HepG2 (cell line): ENCODE measurements around the gene TP53TG5. TPM values are rescaled to one million over a fixed set of nuclear protein-coding genes. Genes with fewer than 3 reads are reported as not detected.

Experiments used
- MBNL3 ChIP-seq: fragments of 250-450 bp; sonication (Bioruptor Pico); conservative IDR thresholded peaks from 2 replicates; pipeline ENCODE4 v1.8.0; 2022; ENCODE audit warnings: mild to moderate bottlenecking, inconsistent platforms
- NCOR1 ChIP-seq: fragments of 200-600 bp; sonication (generic); IDR thresholded peaks from 2 replicates; pipeline ENCODE4 v1.7.0; 2017; ENCODE audit warnings: antibody characterized with exemption, low read length, borderline replicate concordance
- NR2C2 ChIP-seq: sonication (generic); formaldehyde crosslinking; IDR thresholded peaks from 2 replicates; pipeline ENCODE4 v1.4.0; 2020; ENCODE audit warnings: missing genetic modification reagents, mild to moderate bottlenecking, moderate library complexity, borderline replicate concordance
- POLR2AphosphoS5 ChIP-seq: IDR thresholded peaks from 2 replicates; pipeline ENCODE4 v1.6.1; 2012; ENCODE audit warnings: low read depth, low read length
- SP5 ChIP-seq: IDR thresholded peaks from 2 replicates; pipeline ENCODE4 v1.6.1; 2016; ENCODE audit warnings: low read depth, borderline replicate concordance
- TOE1 ChIP-seq: sonication (generic); formaldehyde crosslinking; IDR thresholded peaks from 2 replicates; pipeline ENCODE4 v1.4.0; 2020; ENCODE audit warnings: mild to moderate bottlenecking, missing genetic modification reagents
- YEATS4 ChIP-seq: sonication (generic); formaldehyde crosslinking; IDR thresholded peaks from 2 replicates; pipeline ENCODE4 v1.4.0; 2020; ENCODE audit warnings: missing genetic modification reagents, borderline replicate concordance
- ZNF251 ChIP-seq: sonication (generic); formaldehyde crosslinking; IDR thresholded peaks from 2 replicates; pipeline ENCODE4 v1.9.0; 2021; ENCODE audit warnings: mild to moderate bottlenecking, missing genetic modification reagents
- ZNF335 ChIP-seq: sonication (generic); formaldehyde crosslinking; IDR thresholded peaks from 2 replicates; pipeline ENCODE4 v1.4.0; 2020; ENCODE audit warnings: missing genetic modification reagents
- ZNF749 ChIP-seq: sonication (generic); formaldehyde crosslinking; IDR thresholded peaks from 2 replicates; pipeline ENCODE4 v1.8.0; 2022; ENCODE audit warnings: mild to moderate bottlenecking, missing genetic modification reagents, moderate library complexity, borderline replicate concordance
- ZNF782 ChIP-seq: sonication (generic); formaldehyde crosslinking; IDR thresholded peaks from 2 replicates; pipeline ENCODE4 v1.4.0; 2020; ENCODE audit warnings: missing genetic modification reagents, mild to moderate bottlenecking, borderline replicate concordance
- polyA plus RNA-seq, 8 experiments: library from polyadenylated mRNA; depleted of rRNA in 3 of 8; stranded (reverse) in 7 of 8; unstranded in 1 of 8; fragments of >200 nt; fragmentation: Illumina TruSeq in 4 of 8; extraction: Trizol in 4 of 8; gene quantifications; 2 replicates each; pipeline versions ENCODE4 v1.2.1 to v1.2.3, GENCODE V29; 2011 to 2016; ENCODE audit warnings: low read depth in 4 of 8, missing spikeins in 1 of 8, mixed read lengths in 1 of 8; ENCODE audit not compliant: insufficient read depth in 1 of 8
- total RNA-seq, 5 experiments: library from RNA; depleted of rRNA; stranded (reverse); fragments of >200 nt; fragmentation: Illumina TruSeq; extraction: Trizol; gene quantifications; 2 replicates each; pipeline ENCODE4 v1.2.3, GENCODE V29; 2016; ENCODE audit warnings: low read depth in 1 of 5
- TF ChIP-seq, protein P1 (sequence below): sonication (generic); formaldehyde crosslinking; IDR thresholded peaks from 2 replicates; pipeline ENCODE4 v1.4.0; 2020; ENCODE audit warnings: low read depth, missing genetic modification reagents
- TF ChIP-seq, protein P2 (sequence below): sonication (generic); formaldehyde crosslinking; IDR thresholded peaks from 2 replicates; pipeline ENCODE4 v1.5.1; 2020; ENCODE audit warnings: missing genetic modification reagents, mild to moderate bottlenecking, borderline replicate concordance
- TF ChIP-seq, protein P3 (sequence below): sonication (generic); formaldehyde crosslinking; IDR thresholded peaks from 2 replicates; pipeline ENCODE4 v1.5.0; 2020; ENCODE audit warnings: mild to moderate bottlenecking, low read depth, missing genetic modification reagents, borderline replicate concordance
- TF ChIP-seq, protein P4 (sequence below): sonication (generic); formaldehyde crosslinking; IDR thresholded peaks from 2 replicates; pipeline ENCODE4 v1.8.1; 2023; ENCODE audit warnings: mild to moderate bottlenecking, inconsistent platforms, moderate library complexity, missing genetic modification reagents, borderline replicate concordance
- TF ChIP-seq, protein P5 (sequence below): IDR thresholded peaks from 2 replicates; pipeline ENCODE4 v1.6.1; 2012; ENCODE audit warnings: low read depth, low read length, improper control_type of control experiment
- TF ChIP-seq, protein P6 (sequence below): IDR thresholded peaks from 2 replicates; pipeline ENCODE4 v1.6.1; 2016; ENCODE audit warnings: missing genetic modification reagents, missing compliant biosample characterization

The TP53TG5 gene
- total and polyA plus RNA-seq, 2 of the 13 experiments (the other 11 are each of a cell fraction or from before 2014, with no cell fraction given): 0.11 TPM; not detected in 1

DNA sequence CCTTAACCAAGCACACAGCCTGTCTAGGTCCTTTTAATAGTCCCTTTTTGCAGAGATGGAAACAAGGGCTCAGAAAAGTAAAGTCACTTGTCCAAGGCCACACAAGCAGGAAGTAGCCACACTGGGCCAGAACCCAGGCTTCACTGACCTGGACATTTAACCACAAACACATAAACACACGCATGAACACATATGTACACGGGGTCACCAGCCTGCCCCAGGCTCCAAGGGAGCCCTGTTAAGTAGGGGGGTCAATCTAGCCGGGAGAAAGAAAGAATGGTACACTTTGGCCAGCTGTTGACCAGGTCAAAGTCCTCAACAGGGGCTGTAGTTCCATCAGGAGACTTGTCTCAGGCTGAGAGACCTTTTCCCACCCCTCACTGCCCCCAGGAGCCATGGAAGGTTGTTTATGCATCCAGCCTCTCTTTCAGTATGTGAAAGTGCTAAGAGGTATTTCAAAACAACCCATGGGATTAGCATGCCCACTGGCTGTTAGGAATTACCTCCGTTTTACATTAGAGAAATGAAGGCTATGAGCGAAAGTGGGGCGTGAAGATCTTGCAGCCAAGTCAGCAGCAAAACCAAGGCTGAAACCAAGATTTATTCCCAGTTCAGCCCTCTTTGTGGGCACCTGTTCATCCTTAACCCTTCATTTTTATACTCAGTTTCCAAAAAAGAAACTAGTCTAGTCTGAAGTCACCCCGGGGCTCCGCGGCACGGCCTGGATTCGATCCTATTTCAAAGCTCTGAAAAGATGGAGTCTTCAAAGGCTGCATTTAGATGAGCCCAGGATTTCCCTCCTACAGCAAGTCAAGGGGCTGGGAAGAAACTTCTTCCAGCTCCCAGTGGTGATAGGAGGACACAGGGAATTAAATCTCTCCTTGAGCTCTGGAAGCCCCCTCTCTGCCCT is 39.7 kb downstream of the TP53TG5 start (continued):
- TF ChIP-seq, protein P1, sequence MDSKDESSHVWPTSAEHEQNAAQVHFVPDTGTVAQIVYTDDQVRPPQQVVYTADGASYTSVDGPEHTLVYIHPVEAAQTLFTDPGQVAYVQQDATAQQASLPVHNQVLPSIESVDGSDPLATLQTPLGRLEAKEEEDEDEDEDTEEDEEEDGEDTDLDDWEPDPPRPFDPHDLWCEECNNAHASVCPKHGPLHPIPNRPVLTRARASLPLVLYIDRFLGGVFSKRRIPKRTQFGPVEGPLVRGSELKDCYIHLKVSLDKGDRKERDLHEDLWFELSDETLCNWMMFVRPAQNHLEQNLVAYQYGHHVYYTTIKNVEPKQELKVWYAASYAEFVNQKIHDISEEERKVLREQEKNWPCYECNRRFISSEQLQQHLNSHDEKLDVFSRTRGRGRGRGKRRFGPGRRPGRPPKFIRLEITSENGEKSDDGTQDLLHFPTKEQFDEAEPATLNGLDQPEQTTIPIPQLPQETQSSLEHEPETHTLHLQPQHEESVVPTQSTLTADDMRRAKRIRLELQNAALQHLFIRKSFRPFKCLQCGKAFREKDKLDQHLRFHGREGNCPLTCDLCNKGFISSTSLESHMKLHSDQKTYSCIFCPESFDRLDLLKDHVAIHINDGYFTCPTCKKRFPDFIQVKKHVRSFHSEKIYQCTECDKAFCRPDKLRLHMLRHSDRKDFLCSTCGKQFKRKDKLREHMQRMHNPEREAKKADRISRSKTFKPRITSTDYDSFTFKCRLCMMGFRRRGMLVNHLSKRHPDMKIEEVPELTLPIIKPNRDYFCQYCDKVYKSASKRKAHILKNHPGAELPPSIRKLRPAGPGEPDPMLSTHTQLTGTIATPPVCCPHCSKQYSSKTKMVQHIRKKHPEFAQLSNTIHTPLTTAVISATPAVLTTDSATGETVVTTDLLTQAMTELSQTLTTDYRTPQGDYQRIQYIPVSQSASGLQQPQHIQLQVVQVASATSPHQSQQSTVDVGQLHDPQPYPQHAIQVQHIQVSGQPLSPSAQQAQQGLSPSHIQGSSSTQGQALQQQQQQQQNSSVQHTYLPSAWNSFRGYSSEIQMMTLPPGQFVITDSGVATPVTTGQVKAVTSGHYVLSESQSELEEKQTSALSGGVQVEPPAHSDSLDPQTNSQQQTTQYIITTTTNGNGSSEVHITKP (CRISPR knock-in tag): no peak; the same call in 1 of the 2 replicates
- TF ChIP-seq ZNF251 (CRISPR knock-in tag) (no peak), TOE1 (CRISPR knock-in tag) (no peak), NR2C2 (CRISPR knock-in tag) (no peak; the same call in 1 of the 2 replicates), ZNF782 (no peak), NCOR1 (peak; percentile 87; the same call in 1 of the 2 replicates), ZNF335 (CRISPR knock-in tag) (no peak), MBNL3 (CRISPR knock-in tag) (no peak), YEATS4 (CRISPR knock-in tag) (peak; percentile 39; the same call in 1 of the 2 replicates), ZNF749 (CRISPR knock-in tag) (no peak), POLR2AphosphoS5 (no peak), SP5 (CRISPR knock-in tag) (no peak)
- TF ChIP-seq, protein P2, sequence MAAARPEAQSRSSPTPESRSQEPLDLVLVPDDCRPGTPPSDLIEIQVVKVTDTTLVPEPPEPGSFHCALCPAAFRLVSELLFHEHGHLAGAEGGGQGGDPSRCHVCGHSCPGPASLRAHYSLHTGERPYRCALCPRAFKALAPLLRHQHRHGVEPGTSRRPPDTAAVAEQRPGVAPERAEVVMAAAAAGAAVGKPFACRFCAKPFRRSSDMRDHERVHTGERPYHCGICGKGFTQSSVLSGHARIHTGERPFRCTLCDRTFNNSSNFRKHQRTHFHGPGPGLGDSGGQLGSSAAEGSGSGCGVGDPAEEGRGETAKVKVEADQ (CRISPR knock-in tag): peak; percentile 44; the same call in 1 of the 2 replicates
- TF ChIP-seq, protein P3, sequence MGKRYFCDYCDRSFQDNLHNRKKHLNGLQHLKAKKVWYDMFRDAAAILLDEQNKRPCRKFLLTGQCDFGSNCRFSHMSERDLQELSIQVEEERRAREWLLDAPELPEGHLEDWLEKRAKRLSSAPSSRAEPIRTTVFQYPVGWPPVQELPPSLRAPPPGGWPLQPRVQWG (CRISPR knock-in tag): no peak
- TF ChIP-seq, protein P4, sequence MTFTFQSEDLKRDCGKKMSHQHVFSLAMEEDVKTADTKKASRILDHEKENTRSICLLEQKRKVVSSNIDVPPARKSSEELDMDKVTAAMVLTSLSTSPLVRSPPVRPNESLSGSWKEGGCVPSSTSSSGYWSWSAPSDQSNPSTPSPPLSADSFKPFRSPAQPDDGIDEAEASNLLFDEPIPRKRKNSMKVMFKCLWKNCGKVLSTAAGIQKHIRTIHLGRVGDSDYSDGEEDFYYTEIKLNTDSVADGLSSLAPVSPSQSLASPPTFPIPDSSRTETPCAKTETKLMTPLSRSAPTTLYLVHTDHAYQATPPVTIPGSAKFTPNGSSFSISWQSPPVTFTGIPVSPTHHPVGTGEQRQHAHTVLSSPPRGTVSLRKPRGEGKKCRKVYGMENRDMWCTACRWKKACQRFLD (CRISPR knock-in tag): 0 out of 2 replicates have a peak, but pooled peaks have one; percentile 74
- TF ChIP-seq, protein P5, sequence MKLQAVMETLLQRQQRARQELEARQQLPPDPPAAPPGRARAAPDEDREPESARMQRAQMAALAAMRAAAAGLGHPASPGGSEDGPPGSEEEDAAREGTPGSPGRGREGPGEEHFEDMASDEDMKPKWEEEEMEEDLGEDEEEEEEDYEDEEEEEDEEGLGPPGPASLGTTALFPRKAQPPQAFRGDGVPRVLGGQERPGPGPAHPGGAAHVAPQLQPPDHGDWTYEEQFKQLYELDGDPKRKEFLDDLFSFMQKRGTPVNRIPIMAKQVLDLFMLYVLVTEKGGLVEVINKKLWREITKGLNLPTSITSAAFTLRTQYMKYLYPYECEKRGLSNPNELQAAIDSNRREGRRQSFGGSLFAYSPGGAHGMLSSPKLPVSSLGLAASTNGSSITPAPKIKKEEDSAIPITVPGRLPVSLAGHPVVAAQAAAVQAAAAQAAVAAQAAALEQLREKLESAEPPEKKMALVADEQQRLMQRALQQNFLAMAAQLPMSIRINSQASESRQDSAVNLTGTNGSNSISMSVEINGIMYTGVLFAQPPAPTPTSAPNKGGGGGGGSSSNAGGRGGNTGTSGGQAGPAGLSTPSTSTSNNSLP: no peak
- TF ChIP-seq, protein P6, sequence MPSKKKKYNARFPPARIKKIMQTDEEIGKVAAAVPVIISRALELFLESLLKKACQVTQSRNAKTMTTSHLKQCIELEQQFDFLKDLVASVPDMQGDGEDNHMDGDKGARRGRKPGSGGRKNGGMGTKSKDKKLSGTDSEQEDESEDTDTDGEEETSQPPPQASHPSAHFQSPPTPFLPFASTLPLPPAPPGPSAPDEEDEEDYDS: no peak
